SIG-M5 treated with dmso at 0.1 percent for 504 hours (cell line): ENCODE results near the gene IFNA17.
A peak's percentile ranks its signal among the peaks of the same experiment; 100 is the strongest.
"Not testable (repeated sequence)": the region's sequence is repeated elsewhere in the genome, so short reads cannot be mapped to it uniquely, and the experiment has no call there.

Source experiments
- DNase-seq: peaks from one replicate; lab custom pipeline; 2025; ENCODE audit not compliant: unreplicated experiment; lab: John Stamatoyannopoulos, UW

The IFNA17 gene

GRCh38 chr9:21228122-21228521, at the start of gene IFNA17:
Gene IFNA17 (minus strand): TSS chr9:21228222. CDS start chr9:21228173, 49 bp downstream.
- DNase-seq = no peak

DNA sequence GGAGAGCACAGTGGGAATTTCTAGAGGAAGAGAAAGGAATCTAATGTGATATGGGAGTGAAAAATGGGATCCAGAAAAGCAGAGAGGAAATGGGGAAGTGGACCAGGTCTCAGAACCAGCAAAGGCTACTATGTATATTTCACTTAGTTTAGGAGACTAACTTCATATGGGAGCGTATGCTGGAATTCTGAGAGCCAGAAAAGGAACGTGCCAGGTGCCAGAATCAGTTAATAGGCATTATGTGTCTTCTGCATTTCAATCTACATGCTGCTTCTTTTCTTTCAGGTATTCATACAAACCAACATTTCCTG, 40.3 kb upstream of the IFNA17 start:
- no peak for DNase-seq

DNA sequence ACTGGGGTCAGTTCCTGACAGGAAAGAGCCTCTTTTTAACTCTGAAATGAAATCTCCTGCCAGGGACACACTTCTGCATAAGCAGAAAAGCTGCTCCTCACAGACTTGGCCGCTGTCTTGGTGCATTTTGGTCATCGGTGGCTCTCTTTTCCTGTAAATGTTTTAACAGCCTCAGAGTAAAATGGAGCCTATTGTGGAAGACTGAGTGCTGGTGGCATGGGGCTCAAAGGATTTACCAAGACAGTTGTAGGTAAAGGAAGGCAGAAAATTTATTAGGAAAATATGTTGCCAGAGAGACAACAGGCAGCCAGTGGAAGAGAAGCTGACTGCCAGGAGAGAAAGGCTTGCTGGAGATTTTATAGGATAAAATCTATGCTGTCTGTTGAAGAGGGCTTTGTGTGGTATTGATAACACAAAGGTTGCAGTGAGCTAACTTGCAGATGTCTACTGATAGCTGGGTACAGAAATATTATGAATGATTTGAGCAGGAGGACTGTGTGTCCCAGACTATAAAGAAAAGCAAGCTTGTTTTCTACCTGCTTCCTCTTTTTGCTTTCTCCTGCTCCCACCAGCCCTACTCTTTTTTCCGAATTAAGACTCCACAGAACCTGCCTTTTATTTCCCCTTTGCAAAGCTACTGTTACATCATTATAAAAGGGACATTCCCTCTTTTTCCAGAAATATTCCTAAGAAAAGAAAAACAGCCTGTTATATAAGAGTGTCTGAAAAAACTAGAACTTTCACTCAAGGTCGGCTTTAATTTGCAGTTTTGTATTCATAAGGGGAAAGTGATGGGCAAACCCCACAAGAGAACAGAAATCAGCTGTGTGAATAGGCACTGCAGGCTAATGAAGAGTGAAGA, 39.7 kb upstream of the IFNA17 start:
- peak; percentile 5 for DNase-seq

DNA sequence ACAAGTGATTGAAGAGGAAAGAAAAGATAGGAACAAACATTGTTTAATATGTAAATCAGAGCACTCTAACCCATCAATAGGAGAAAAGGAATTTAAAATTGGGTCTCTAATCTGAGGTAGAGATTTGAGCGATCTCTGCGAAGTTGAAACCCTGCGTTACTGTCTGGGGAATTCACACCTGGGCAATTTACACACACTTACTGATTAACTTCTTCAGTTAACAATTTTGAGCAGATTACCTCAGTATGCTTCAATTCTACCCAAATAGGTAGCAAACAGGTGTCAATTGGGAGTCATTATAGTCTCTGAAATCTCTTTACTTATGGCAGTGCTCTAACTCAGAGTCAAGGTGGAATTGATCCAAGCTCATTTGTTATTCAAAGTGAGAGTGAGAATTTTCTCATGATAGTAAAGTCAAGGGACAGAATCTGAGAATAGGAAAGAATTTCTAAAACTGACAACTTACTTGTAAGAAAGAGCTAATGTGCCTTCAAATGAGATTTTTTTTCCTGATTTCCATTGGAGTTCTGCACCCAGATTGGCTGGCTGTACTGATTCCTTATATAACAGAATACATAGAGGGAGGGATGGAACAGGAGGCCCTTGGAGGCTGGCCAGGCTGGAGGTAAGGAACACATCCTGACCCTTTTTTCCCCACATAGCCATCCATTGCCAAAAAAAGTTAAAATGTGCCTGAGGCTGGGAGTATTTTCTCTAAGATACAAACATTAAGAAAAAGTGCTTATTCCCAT, 38.9 kb upstream of the IFNA17 start:
- DNase-seq = no peak

- no peak for DNase-seq
Measured at GRCh38 chr9:21265421-21266189, 37.6 kb upstream of the IFNA17 start.

DNA sequence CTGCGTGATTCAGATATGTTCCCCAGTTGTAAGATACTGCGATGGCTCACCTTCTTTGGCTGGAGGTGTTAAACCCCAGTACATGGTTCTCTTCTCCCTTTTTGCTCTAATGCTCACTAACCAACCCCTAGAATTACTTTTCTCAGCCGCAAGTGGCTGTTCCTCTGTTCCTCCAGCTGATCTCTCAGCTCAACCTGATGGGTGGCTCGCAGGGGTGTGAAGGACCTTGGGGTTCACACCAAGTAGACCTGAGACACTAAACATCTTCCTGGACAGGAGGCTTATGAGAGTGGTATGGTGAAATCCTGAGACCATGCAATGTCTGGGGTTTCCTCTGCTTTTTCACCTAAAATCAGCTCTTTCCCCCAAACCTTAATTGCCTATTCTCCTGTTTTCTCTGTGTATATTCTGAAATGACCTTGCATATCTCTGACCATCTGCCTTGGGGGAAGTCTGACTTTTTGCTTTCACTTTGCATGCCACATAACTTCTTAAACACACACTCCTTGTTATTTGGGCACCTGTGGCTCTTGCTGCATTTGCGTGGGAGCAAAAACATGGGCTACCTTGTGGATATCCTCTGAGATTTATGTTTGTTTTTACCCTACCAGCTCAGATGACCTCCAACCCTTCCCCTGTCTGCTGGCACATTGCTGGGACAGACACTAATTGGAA, 27.7 kb upstream of the IFNA17 start:
- no peak for DNase-seq

DNA sequence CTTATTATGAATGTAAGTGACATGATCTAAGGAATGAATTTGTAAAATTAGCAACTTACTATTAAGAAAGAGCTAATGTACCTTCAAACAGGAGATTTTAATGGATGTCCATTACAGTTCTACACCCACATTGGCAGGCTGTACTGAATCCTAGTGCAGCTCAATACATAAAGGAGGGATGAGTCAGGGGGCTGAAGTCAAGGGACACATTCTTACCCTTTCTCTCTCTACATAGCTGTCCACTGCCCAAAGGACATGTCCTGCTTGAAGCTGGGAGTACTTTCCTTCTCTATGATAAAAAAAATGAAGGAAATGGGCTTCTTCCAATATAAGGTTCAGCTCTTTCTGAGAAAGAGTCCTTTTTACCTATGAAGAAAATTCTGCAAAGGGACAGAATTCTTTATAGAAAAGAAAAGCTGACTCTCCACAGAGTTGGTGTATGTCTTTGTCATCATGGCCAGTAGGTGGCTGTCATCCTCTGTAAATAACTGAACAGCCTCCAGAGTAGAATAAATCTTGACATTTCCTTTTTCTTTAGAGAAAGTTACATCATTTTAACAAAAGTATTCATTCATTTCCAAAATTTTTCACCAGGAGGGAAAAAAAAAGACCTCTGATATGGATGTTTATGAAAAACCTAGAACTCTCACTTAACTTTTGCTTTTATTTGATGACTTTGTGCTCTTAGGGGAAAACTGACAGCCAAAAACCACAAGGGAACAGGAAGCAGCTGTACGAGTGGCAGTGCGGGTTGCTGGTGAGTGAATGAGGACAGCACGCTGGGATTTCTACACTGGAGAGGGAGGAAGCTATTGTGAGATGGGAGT, 24.9 kb upstream of the IFNA17 start:
- peak; percentile 73 for DNase-seq

DNA sequence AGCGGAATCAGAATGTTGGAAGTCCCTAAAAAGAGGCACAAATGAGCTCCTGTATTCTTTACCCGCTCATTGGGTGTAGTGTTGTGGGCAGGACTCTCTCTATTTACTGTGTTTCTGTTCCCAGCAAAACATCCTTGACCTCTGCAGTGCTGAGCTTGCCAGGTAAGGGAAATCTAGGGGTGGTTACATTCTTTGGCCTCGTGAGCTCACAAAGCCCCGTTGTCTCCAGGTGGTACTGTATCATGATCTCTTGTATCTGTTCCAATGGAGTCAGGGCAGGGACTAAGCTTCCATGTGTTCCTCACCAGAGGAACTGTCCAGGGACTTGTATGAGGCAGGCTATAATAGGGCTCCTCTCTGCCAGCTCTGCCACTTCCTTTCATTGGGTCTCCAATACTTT, 23.6 kb upstream of the IFNA17 start:
- DNase-seq = no peak

DNA sequence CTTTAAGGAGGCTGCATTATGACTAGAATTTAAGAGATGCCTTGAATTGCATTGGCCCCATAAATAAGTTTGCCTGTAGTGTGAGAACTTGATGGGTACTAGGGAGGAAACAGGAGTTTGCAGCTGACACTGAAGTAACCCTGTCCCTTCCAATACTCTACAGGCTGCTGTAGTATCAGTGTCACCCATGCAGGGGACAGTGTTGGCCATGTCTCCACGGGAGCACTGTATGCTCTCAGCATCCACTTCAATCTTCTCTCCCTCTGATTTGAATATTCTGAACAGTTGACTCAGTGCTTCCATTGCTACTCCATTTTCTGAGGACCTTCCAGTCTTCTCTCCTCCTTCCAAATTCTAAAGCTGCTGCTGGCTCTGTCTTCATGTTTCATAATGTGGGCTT, 23.2 kb upstream of the IFNA17 start:
- no peak for DNase-seq

DNA sequence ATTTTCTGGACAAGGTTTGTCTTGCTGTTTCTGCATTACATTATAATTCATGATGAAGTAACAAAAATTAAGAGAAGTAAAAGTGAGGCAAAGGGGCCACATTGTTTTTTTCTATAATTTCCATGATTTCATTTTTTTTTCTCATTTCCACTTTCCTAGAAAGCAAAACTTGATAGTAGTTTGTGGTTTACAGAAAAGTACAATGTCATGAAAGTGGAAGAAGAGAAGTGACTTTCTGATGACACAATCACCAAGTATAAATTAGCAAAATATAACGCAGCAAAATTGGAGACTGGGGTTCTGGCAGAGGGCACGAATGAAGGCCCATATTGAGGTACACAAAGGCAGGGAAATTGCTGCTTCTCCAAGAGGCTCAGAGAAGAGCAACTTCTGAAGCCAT, 16.8 kb upstream of the IFNA17 start:
- peak; percentile 59 for DNase-seq

- peak; percentile 68 for DNase-seq
Measured at GRCh38 chr9:21239911-21240310, 11.9 kb upstream of the IFNA17 start, which contains the start of gene IFNA14. Gene IFNA14 (minus strand): TSS chr9:21240005. CDS start chr9:21239935, 70 bp downstream.

GRCh38 chr9:21236360-21236714, 8.3 kb upstream of the IFNA17 start:
- DNase-seq = not testable (repeated sequence)

GRCh38 chr9:21235468-21236359, 7.7 kb upstream of the IFNA17 start:
- peak; percentile 76 for DNase-seq

GRCh38 chr9:21234153-21234687, 6.2 kb upstream of the IFNA17 start:
- no peak for DNase-seq

- DNase-seq = no peak
Measured at GRCh38 chr9:21233258-21233657, 5.2 kb upstream of the IFNA17 start.

- not testable (repeated sequence) for DNase-seq
Measured at GRCh38 chr9:21217211-21217610, 10.8 kb downstream of the IFNA17 start, which contains the start of gene IFNA16. Gene IFNA16 (minus strand): TSS chr9:21217311. CDS start chr9:21217305, 6 bp downstream.

DNA sequence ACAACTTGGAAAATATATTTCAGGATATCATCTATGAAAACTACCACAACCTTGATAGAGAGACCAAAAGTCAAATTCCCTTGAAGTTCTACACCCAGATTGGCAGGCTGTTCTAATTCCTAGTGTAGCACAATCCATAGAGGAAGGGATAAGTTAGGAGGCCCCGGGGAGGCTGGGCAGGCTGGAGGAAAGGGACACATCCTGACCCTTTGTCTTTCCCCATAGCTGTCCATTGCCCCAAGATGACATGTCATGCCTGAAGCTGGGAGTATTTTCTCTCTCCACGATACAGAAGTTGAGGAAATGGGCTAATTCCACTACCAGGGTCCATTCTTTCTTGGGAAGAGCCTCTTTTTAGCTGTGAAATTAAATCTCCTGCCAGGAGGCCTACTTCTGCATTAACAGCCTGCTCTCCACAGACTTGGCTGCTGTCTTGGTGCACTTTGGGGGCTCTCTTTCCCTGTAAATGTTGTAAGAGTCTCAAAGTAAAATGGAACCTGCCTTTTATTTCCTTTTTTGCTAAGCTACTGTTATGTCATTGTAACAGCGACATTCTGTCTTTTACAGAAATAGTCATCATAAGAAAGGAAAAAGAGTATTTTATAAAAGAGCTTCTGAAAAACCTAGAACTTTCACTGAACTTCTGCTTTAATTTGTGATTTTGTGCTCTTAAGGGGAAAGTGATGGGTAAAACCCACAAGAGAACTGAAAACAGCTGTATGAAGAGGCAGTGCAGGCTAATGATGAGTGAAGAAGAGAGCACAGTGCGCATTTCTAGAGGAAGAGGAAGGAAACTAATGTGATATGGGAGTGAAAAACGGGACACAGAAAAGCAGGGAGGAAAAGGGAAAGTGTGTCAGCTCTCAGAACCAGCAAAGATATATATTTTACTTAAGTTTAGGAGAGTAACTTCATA, 14.4 kb downstream of the IFNA17 start:
- peak; percentile 38 for DNase-seq

GRCh38 chr9:21212160-21212559, 15.9 kb downstream of the IFNA17 start:
- DNase-seq = not testable (repeated sequence)
